IMR-90 (cell line): Measurements from ENCODE around the gene TP63. TPM values are rescaled to one million over a fixed set of nuclear protein-coding genes. Genes with fewer than 3 reads are reported as not detected.

Experiments used
- ATAC-seq: fragments of 200-7000 bp; cut with Tn5 transposase; 2 replicates; pipeline ENCODE4 v1.9.1; 2020; ENCODE audit warnings: low read depth, mild to moderate bottlenecking, moderate library complexity
- BruUV-seq: library from RNA; stranded (reverse); fragments of 400-500 nt; replicated peaks from 2 replicates; lab custom pipeline; 2021; lab: Mats Ljungman, UMichigan
- CTCF ChIA-PET: fragments of 300-600 bp; formaldehyde crosslinking; extraction: SDS; loops from one replicate; lab custom pipeline; 2021; ENCODE audit warnings: antibody characterized with exemption; lab: Yijun Ruan, JAX
- POLR2A ChIA-PET: fragments of 300-600 bp; sonication (Branson Sonifier 250); formaldehyde crosslinking; loops from one replicate; lab custom pipeline; 2022; ENCODE audit warnings: antibody characterized with exemption; ENCODE audit not compliant: unreplicated experiment; lab: Charles Lee
- DNase-seq: peaks from one replicate; pipeline ENCODE4 v3.0.0; 2013
- H2AFZ ChIP-seq: replicated peaks from 2 replicates; pipeline ENCODE3; 2013; ENCODE audit warnings: low read length, mild to moderate bottlenecking; ENCODE audit not compliant: poor library complexity
- H2AK5ac ChIP-seq: 2 replicates; pipeline ENCODE4 v1.6.1; 2013; ENCODE audit warnings: low read depth, low read length, inconsistent platforms
- H2AK9ac ChIP-seq: replicated peaks from 2 replicates; pipeline ENCODE3; 2013; ENCODE audit warnings: mild to moderate bottlenecking, low read depth, low read length, moderate library complexity; ENCODE audit not compliant: poor library complexity
- H2BK120ac ChIP-seq: 2 replicates; pipeline ENCODE4 v1.6.1; 2013; ENCODE audit warnings: low read depth, low read length, inconsistent platforms
- H2BK15ac ChIP-seq: 3 replicates; pipeline ENCODE4 v1.6.1; 2013; ENCODE audit warnings: low read depth, low read length, inconsistent platforms
- H2BK20ac ChIP-seq: 2 replicates; pipeline ENCODE4 v1.6.1; 2013; ENCODE audit warnings: low read depth, mild to moderate bottlenecking, inconsistent platforms, low read length, moderate library complexity
- H2BK5ac ChIP-seq: 2 replicates; pipeline ENCODE4 v1.6.1; 2013; ENCODE audit warnings: mild to moderate bottlenecking, low read depth, low read length, inconsistent platforms; ENCODE audit not compliant: poor library complexity, severe bottlenecking
- H3K14ac ChIP-seq: replicated peaks from 2 replicates; pipeline ENCODE4 v1.6.1; 2013; ENCODE audit warnings: low read depth, low read length, inconsistent platforms
- H3K18ac ChIP-seq: 2 replicates; pipeline ENCODE4 v1.6.1; 2013; ENCODE audit warnings: low read depth, low read length, control low read depth
- H3K23ac ChIP-seq: 2 replicates; pipeline ENCODE4 v1.6.1; 2013; ENCODE audit warnings: low read depth, low read length, inconsistent platforms
- H3K27ac ChIP-seq: 2 replicates; pipeline ENCODE4 v1.5.1; 2013; ENCODE audit warnings: mild to moderate bottlenecking, control low read depth, low read length; ENCODE audit not compliant: insufficient read depth
- H3K27me3 ChIP-seq: 2 replicates; pipeline ENCODE4 v1.6.1; 2013; ENCODE audit warnings: low read length; ENCODE audit not compliant: control insufficient read depth, insufficient read depth
- H3K36me3 ChIP-seq: 2 replicates; pipeline ENCODE4 v1.6.1; 2013; ENCODE audit warnings: low read length, mixed read lengths; ENCODE audit not compliant: control insufficient read depth, insufficient read depth
- H3K4ac ChIP-seq: 2 replicates; pipeline ENCODE4 v1.6.1; 2013; ENCODE audit warnings: low read depth, low read length, inconsistent platforms
- H3K4me1 ChIP-seq: 2 replicates; pipeline ENCODE4 v1.6.1; 2013; ENCODE audit warnings: low read length, mixed read lengths; ENCODE audit not compliant: control insufficient read depth, insufficient read depth
- H3K4me2 ChIP-seq: 2 replicates; pipeline ENCODE4 v1.6.1; 2013; ENCODE audit warnings: low read depth, mild to moderate bottlenecking, control low read depth, low read length, moderate library complexity
- H3K4me3 ChIP-seq: 2 replicates; pipeline ENCODE4 v1.5.1; 2013; ENCODE audit warnings: low read depth, mild to moderate bottlenecking, control low read depth, low read length, moderate library complexity; ENCODE audit not compliant: insufficient read depth
- H3K56ac ChIP-seq: 2 replicates; pipeline ENCODE4 v1.6.1; 2013; ENCODE audit warnings: low read length, inconsistent platforms; ENCODE audit not compliant: insufficient read depth; ENCODE audit errors: extremely low read depth
- H3K79me1 ChIP-seq, 2 experiments: 2 replicates each; pipeline ENCODE4 v1.6.1; 2013; ENCODE audit warnings: low read length in 2 of 2, inconsistent platforms in 1 of 2, low read depth in 1 of 2
- H3K9ac ChIP-seq: 2 replicates; pipeline ENCODE4 v1.6.1; 2013; ENCODE audit warnings: low read depth, low read length, control low read depth
- H3K9me1 ChIP-seq: 2 replicates; pipeline ENCODE4 v1.6.1; 2013; ENCODE audit warnings: low read length, inconsistent platforms; ENCODE audit not compliant: insufficient read depth
- H3K9me3 ChIP-seq: 2 replicates; pipeline ENCODE4 v1.6.1; 2013; ENCODE audit warnings: low read length; ENCODE audit not compliant: control insufficient read depth, insufficient read depth
- H4K20me1 ChIP-seq: 2 replicates; pipeline ENCODE4 v1.6.1; 2013; ENCODE audit warnings: low read length, inconsistent platforms; ENCODE audit not compliant: insufficient read depth
- H4K5ac ChIP-seq: 2 replicates; pipeline ENCODE4 v1.6.1; 2013; ENCODE audit warnings: mild to moderate bottlenecking, low read depth, low read length, control low read depth
- H4K8ac ChIP-seq, 2 experiments: 2 replicates each; pipeline ENCODE4 v1.6.1; 2013; ENCODE audit warnings: low read depth in 2 of 2, low read length in 2 of 2, control low read depth in 1 of 2, inconsistent platforms in 1 of 2
- H4K91ac ChIP-seq: 2 replicates; pipeline ENCODE4 v1.6.1; 2013; ENCODE audit warnings: low read depth, low read length, inconsistent platforms; ENCODE audit not compliant: insufficient read depth
- BHLHE40 ChIP-seq: fragments of 150-350 bp; IDR thresholded peaks from 2 replicates; pipeline ENCODE4 v1.6.1; 2016; ENCODE audit warnings: mild to moderate bottlenecking, low read depth, low read length
- CEBPB ChIP-seq: IDR thresholded peaks from 2 replicates; pipeline ENCODE4 v1.6.1; 2012; ENCODE audit warnings: low read depth, low read length, improper control_type of control experiment
- CHD1 ChIP-seq: IDR thresholded peaks from 2 replicates; pipeline ENCODE4 v1.6.1; 2012; ENCODE audit warnings: low read depth, low read length, improper control_type of control experiment
- ELK1 ChIP-seq: fragments of 150-350 bp; IDR thresholded peaks from 2 replicates; pipeline ENCODE4 v1.6.1; 2016; ENCODE audit warnings: low read depth, mild to moderate bottlenecking, low read length, moderate library complexity, borderline replicate concordance
- FOS ChIP-seq: fragments of 150-350 bp; IDR thresholded peaks from 2 replicates; pipeline ENCODE4 v1.6.1; 2016; ENCODE audit warnings: low read depth, low read length
- MAFK ChIP-seq: IDR thresholded peaks from 2 replicates; pipeline ENCODE4 v1.6.1; 2012; ENCODE audit warnings: low read depth, low read length, improper control_type of control experiment
- MAZ ChIP-seq: IDR thresholded peaks from 2 replicates; pipeline ENCODE4 v1.6.1; 2012; ENCODE audit warnings: low read depth, mild to moderate bottlenecking, low read length, improper control_type of control experiment, moderate library complexity, borderline replicate concordance
- MXI1 ChIP-seq: IDR thresholded peaks from 2 replicates; pipeline ENCODE4 v1.6.1; 2012; ENCODE audit warnings: low read depth, mild to moderate bottlenecking, low read length, moderate library complexity, borderline replicate concordance
- POLR2A ChIP-seq: IDR thresholded peaks from 2 replicates; pipeline ENCODE4 v1.6.1; 2012; ENCODE audit warnings: mild to moderate bottlenecking, low read depth, low read length
- RCOR1 ChIP-seq: IDR thresholded peaks from 2 replicates; pipeline ENCODE4 v1.6.1; 2012; ENCODE audit warnings: mild to moderate bottlenecking, low read length, improper control_type of control experiment; ENCODE audit not compliant: insufficient replicate concordance
- RFX5 ChIP-seq: IDR thresholded peaks from 2 replicates; pipeline ENCODE4 v1.8.0; 2012; ENCODE audit warnings: low read depth, mild to moderate bottlenecking, low read length, moderate library complexity
- SMC3 ChIP-seq: fragments of 150-350 bp; IDR thresholded peaks from 2 replicates; pipeline ENCODE4 v1.6.1; 2016; ENCODE audit warnings: low read depth, mild to moderate bottlenecking, antibody characterized with exemption, low read length, moderate library complexity
- WGBS, 2 experiments: methylation state at CpG; one replicate each; pipeline versions ENCODE4 v1.1.5 to v1.1.7; 2013; ENCODE audit warnings: missing lambda C conversion rate in 2 of 2; ENCODE audit not compliant: insufficient read length in 1 of 2; ENCODE audit errors: extremely low coverage in 2 of 2; 5-methylcytosine and 5-hydroxymethylcytosine counted together
- dilution Hi-C: fragments of 300-500 bp; cut with HindIII; formaldehyde crosslinking; loops from one replicate; pipeline ENCODE4 v1.14.3; 2018; ENCODE audit warnings: low sequenced_read_pairs; ENCODE audit not compliant: unreplicated experiment
- in situ Hi-C: fragments of 300-500 bp; cut with MboI; formaldehyde crosslinking; loops from 3 replicates; pipeline ENCODE4 v1.14.3; 2019; ENCODE audit warnings: low sequenced_read_pairs, inconsistent platforms, mixed read lengths
- intact Hi-C: fragments of 100-400 bp; cut with micrococcal nuclease; formaldehyde crosslinking; loops from 2 replicates; pipeline ENCODE4 v1.10.0; 2022
- polyA plus RNA-seq, 3 experiments: library from polyadenylated mRNA; depleted of rRNA; stranded (reverse); fragments of >200 nt; gene quantifications; 2 replicates each; pipeline ENCODE4 v1.2.3, GENCODE V29; 2012; ENCODE audit warnings: low replicate concordance in 1 of 3
- total RNA-seq: library from RNA; depleted of rRNA; stranded (reverse); fragments of >200 nt; gene quantifications from 2 replicates; pipeline ENCODE4 v1.2.3, GENCODE V29; 2012
- TF ChIP-seq, protein P1 (sequence below): fragments of 150-350 bp; IDR thresholded peaks from 2 replicates; pipeline ENCODE4 v1.6.1; 2017; ENCODE audit warnings: mild to moderate bottlenecking, antibody characterized with exemption, low read length, low read depth

The TP63 gene
- total and polyA plus RNA-seq, 2 of the 4 experiments (the other 2 are of a cell fraction): not detected

DNA sequence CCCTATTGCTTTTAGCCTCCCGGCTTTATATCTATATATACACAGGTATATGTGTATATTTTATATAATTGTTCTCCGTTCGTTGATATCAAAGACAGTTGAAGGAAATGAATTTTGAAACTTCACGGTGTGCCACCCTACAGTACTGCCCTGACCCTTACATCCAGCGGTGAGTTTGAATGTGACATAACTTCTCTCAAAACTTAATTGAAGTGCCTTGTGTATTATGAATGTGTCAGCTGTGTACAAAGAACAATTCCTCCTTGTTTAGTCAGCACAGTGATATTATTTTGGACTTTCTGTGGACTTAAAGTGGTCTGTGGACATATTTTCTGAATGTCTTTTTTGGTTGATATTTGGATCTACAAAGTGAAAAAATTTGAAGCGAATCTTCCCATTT lies 220 bp downstream of the TP63 start:
- CTCF ChIA-PET: no interaction called here
- Histone ChIP-seq H3K9me3 (no peaks in the 10 kb centered on the region), H3K4ac (no peak overlapping the region), H3K9me1 (no peaks in the 10 kb centered on the region), H3K18ac (no peak overlapping the region), H3K56ac (no peak overlapping the region), H2BK5ac (no peak overlapping the region), H3K4me3 (no peak overlapping the region), H3K4me2 (no peak overlapping the region), H4K5ac (no peak overlapping the region), H4K91ac (no peak overlapping the region), H3K27me3 (no peaks in the 10 kb centered on the region; the same call in 1 of the 2 replicates), H3K79me1 (no peaks in the 10 kb centered on the region), H3K4me1 (no peaks in the 10 kb centered on the region), H2BK15ac (no peak overlapping the region), H3K36me3 (no peaks in the 10 kb centered on the region), H4K20me1 (no peaks in the 10 kb centered on the region), H2BK120ac (no peak overlapping the region), H3K9ac (no peak overlapping the region), H2AK5ac (no peak overlapping the region), H2BK20ac (no peak overlapping the region), H3K14ac (no peak overlapping the region), H4K8ac (no peak overlapping the region), H3K27ac (no peak overlapping the region), H2AK9ac (no peak overlapping the region), H3K23ac (no peak overlapping the region), H2AFZ (no peak overlapping the region)
- POLR2A ChIA-PET: no interaction called here
- no TSS peak for BruUV-seq
- dilution Hi-C loops (no loop called here), intact Hi-C loops (no loop called here), in situ Hi-C loops (no loop called here)
- ATAC-seq (no peak), DNase-seq (no peak)
- WGBS, 2 experiments: no CpG with 5 or more reads among the region's 6 CpGs
- no peak for TF ChIP-seq CEBPB
- no peak for TF ChIP-seq RFX5
- no peak for TF ChIP-seq POLR2A
- TF ChIP-seq ELK1: no peak
- no peak for TF ChIP-seq BHLHE40
- TF ChIP-seq CHD1: no peak
- no peak for TF ChIP-seq MXI1
- TF ChIP-seq, protein P1, sequence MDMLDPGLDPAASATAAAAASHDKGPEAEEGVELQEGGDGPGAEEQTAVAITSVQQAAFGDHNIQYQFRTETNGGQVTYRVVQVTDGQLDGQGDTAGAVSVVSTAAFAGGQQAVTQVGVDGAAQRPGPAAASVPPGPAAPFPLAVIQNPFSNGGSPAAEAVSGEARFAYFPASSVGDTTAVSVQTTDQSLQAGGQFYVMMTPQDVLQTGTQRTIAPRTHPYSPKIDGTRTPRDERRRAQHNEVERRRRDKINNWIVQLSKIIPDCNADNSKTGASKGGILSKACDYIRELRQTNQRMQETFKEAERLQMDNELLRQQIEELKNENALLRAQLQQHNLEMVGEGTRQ: no peak
- TF ChIP-seq MAFK: no peak
- no peak for TF ChIP-seq FOS
- TF ChIP-seq MAZ: no peak
- no peak for TF ChIP-seq RCOR1
- TF ChIP-seq SMC3: no peak
